B cell (primary cell): Measurements from ENCODE around the gene MAP2K3. TPM values are rescaled to one million over a fixed set of nuclear protein-coding genes. Genes with fewer than 3 reads are reported as not detected.

Experiments used
- ATAC-seq: fragments of 200-7000 bp; cut with Tn5 transposase; one replicate; pipeline ENCODE4 v1.10.0; 2021; ENCODE audit warnings: low read depth, mild to moderate bottlenecking, moderate number of reproducible peaks, moderate library complexity
- CTCF ChIA-PET: fragments of 350-600 bp; sonication (Branson Sonifier 250); formaldehyde crosslinking; loops from one replicate; lab custom pipeline; 2021; ENCODE audit warnings: antibody characterized with exemption, inconsistent platforms; lab: Charles Lee
- POLR2A ChIA-PET: fragments of 350-600 bp; sonication (Branson Sonifier 250); formaldehyde crosslinking; loops from one replicate; lab custom pipeline; 2021; ENCODE audit warnings: antibody characterized with exemption; lab: Charles Lee
- DNase-seq: peaks from one replicate; pipeline ENCODE4 v3.0.0; 2013
- H2AFZ ChIP-seq: 2 replicates; pipeline ENCODE4 v1.6.1; 2012; ENCODE audit warnings: mild to moderate bottlenecking, low read depth, low read length; ENCODE audit not compliant: insufficient read depth, poor library complexity, severe bottlenecking
- H3K27ac ChIP-seq, 2 donors: 1 replicate in 1 of 2; 2 replicates in 1 of 2; pipeline ENCODE4 v1.5.1; 2012 to 2013; ENCODE audit warnings: low read length in 2 of 2, mild to moderate bottlenecking in 2 of 2, moderate library complexity in 1 of 2
- H3K27me3 ChIP-seq, 4 experiments: fragments of 200-600 bp in 1 of 4; sonication (generic) in 1 of 4; replicated peaks in 1 of 4; 1 replicate in 2 of 4; 2 replicates in 2 of 4; pipeline versions ENCODE4 v1.6.1 to v1.7.0; 2013 to 2016; ENCODE audit warnings: low read length in 3 of 4, mild to moderate bottlenecking in 2 of 4, mixed read lengths in 1 of 4, moderate library complexity in 1 of 4; ENCODE audit not compliant: insufficient read depth in 4 of 4, control insufficient read depth in 3 of 4; ENCODE audit errors: control extremely low read depth in 1 of 4
- H3K36me3 ChIP-seq, 2 experiments: replicated peaks in 1 of 2; 1 replicate in 1 of 2; 2 replicates in 1 of 2; pipeline versions ENCODE4 v1.6.1 to v1.7.1; 2013; ENCODE audit warnings: low read length in 1 of 2; ENCODE audit not compliant: insufficient read depth in 2 of 2, control insufficient read depth in 1 of 2; ENCODE audit errors: control extremely low read depth in 1 of 2, extremely low read depth in 1 of 2
- H3K4me1 ChIP-seq, 2 donors: fragments of 200-600 bp in 1 of 2; sonication (generic) in 1 of 2; 1 replicate in 1 of 2; 2 replicates in 1 of 2; pipeline versions ENCODE4 v1.5.1 to v1.6.1; 2013 to 2017; ENCODE audit warnings: low read length in 2 of 2; ENCODE audit not compliant: control insufficient read depth in 2 of 2, insufficient read depth in 2 of 2
- H3K4me2 ChIP-seq: replicated peaks from 2 replicates; pipeline ENCODE3; 2012; ENCODE audit warnings: mild to moderate bottlenecking, low read depth, low read length; ENCODE audit not compliant: poor library complexity, severe bottlenecking
- H3K4me3 ChIP-seq, 5 experiments: fragments of 200-600 bp in 1 of 5; sonication (generic) in 1 of 5; 1 replicate in 3 of 5; 2 replicates in 2 of 5; pipeline versions ENCODE4 v1.5.1 to v1.7.0; 2011 to 2016; ENCODE audit warnings: low read length in 4 of 5, mild to moderate bottlenecking in 4 of 5, low read depth in 2 of 5, control low read depth in 1 of 5, moderate library complexity in 1 of 5; ENCODE audit not compliant: insufficient read depth in 1 of 5; ENCODE audit errors: control extremely low read depth in 1 of 5, extremely low read depth in 1 of 5
- H3K79me2 ChIP-seq: fragments of 200-600 bp; sonication (generic); one replicate; pipeline ENCODE4 v1.6.0; 2016; ENCODE audit warnings: low read length; ENCODE audit not compliant: control insufficient read depth, insufficient read depth
- H3K9ac ChIP-seq: fragments of 200-600 bp; sonication (generic); 2 replicates; pipeline ENCODE4 v1.6.1; 2017; ENCODE audit warnings: mild to moderate bottlenecking, low read length, moderate library complexity
- H3K9me3 ChIP-seq, 3 donors: one replicate each; pipeline versions ENCODE4 v1.6.1 to v1.7.1; 2013; ENCODE audit warnings: low read length in 2 of 3; ENCODE audit not compliant: control insufficient read depth in 2 of 3, insufficient read depth in 1 of 3; ENCODE audit errors: control extremely low read depth in 1 of 3
- H4K20me1 ChIP-seq: 2 replicates; pipeline ENCODE4 v1.6.0; 2012; ENCODE audit warnings: mild to moderate bottlenecking, low read length; ENCODE audit not compliant: insufficient read depth, control insufficient read depth, poor library complexity, severe bottlenecking
- H3K27ac Mint-ChIP-seq: one replicate; pipeline ENCODE4 v1.8.0; 2021; ENCODE audit warnings: mixed read lengths
- H3K27me3 Mint-ChIP-seq: one replicate; pipeline ENCODE4 v1.8.0; 2021; ENCODE audit warnings: mixed read lengths
- H3K4me1 Mint-ChIP-seq: one replicate; pipeline ENCODE4 v1.8.0; 2021; ENCODE audit warnings: mixed read lengths
- H3K4me3 Mint-ChIP-seq: one replicate; pipeline ENCODE4 v1.8.0; 2021; ENCODE audit warnings: mixed read lengths
- H3K9me3 Mint-ChIP-seq: one replicate; pipeline ENCODE4 v1.8.0; 2022; ENCODE audit warnings: mixed read lengths; ENCODE audit not compliant: insufficient read depth
- CTCF ChIP-seq: fragments of 200-600 bp; IDR thresholded peaks from one replicate; pipeline ENCODE4 v1.8.0; 2022; ENCODE audit warnings: antibody characterized with exemption, mild to moderate bottlenecking
- EZH2 ChIP-seq: IDR thresholded peaks from 2 replicates; pipeline ENCODE4 v1.6.1; 2012; ENCODE audit warnings: borderline replicate concordance, low read depth, mild to moderate bottlenecking, moderate library complexity, low read length; ENCODE audit not compliant: insufficient read depth, poor library complexity, severe bottlenecking
- whole genome bisulfite sequencing: methylation state at CpG from one replicate; pipeline ENCODE4 v1.1.5; 2013; ENCODE audit warnings: missing lambda C conversion rate; ENCODE audit not compliant: insufficient coverage; 5-methylcytosine and 5-hydroxymethylcytosine counted together
- intact Hi-C: fragments of 100-400 bp; cut with micrococcal nuclease; formaldehyde crosslinking; loops from one replicate; pipeline ENCODE4 v1.10.0; 2022
- polyA plus RNA-seq: library from polyadenylated mRNA; depleted of rRNA; stranded (reverse); fragments of >200 nt; gene quantifications from 2 replicates; pipeline ENCODE4 v1.2.3, GENCODE V29; 2012
- total RNA-seq, 2 donors: library from RNA; stranded (reverse); fragments of 120-200 nt in 1 of 2; gene quantifications; 1 replicate in 1 of 2; 2 replicates in 1 of 2; pipeline versions ENCODE4 v1.2.3 to v1.2.4, GENCODE V29; 2013 to 2022

The MAP2K3 gene
- total and polyA plus RNA-seq, 2 donors (not counting 1 experiment from before 2014, with no cell fraction given): 61.0 to 118 TPM

GRCh38 chr17:21275579-21276263 is 8.8 kb upstream of the MAP2K3 start:
- TF ChIP-seq CTCF: peak; percentile 34
- no peak for TF ChIP-seq EZH2
- H3K9me3 ChIP-seq: no peaks in the 10 kb centered on the region
- H3K27ac ChIP-seq: peak overlapping the region; percentile 86
- H3K79me2 ChIP-seq: peaks cover 17% of the 10 kb centered on the region
- peak overlapping the region; percentile 98 for H3K4me3 Mint-ChIP-seq
- H3K4me2 ChIP-seq: peak overlapping the region; percentile 99
- H3K4me3 ChIP-seq: peak overlapping the region; percentile 34 to 84 (median 71)
- H3K9ac ChIP-seq: peak overlapping the region; percentile 83
- H3K27ac Mint-ChIP-seq: peak overlapping the region; percentile 86
- H3K9me3 Mint-ChIP-seq: no peaks in the 10 kb centered on the region
- DNase-seq: peak; percentile 93
- no peaks in the 10 kb centered on the region for H4K20me1 ChIP-seq
- ChIA-PET CTCF (interaction anchor here (0.8 to 9.8 kb wide), 14 partner anchors 7 to 237 kb away, joined by 3 to 170 read pairs (median 4); partner anchors contain the start of gene USP22), POLR2A (interaction anchor here (0.5 to 1.9 kb wide), 8 partner anchors 8 to 1695 kb away, joined by 4 to 18 read pairs (median 6); partner anchors contain the start of gene NATD1)
- no peaks in the 10 kb centered on the region for H3K36me3 ChIP-seq
- peaks cover 35 to 41% of the 10 kb centered on the region in 2 donors for H3K4me1 ChIP-seq
- H3K4me1 Mint-ChIP-seq: peaks cover 34% of the 10 kb centered on the region
- no peaks in the 10 kb centered on the region for H3K27me3 ChIP-seq
- no peaks in the 10 kb centered on the region for H3K27me3 Mint-ChIP-seq
- peak; percentile 86 for ATAC-seq
- intact Hi-C loops: loop anchor here (1.0 to 5.0 kb wide), 6 partner anchors 13 to 277 kb away; partner anchors contain the start of genes DHRS7B, NATD1 and TMEM11
- H2AFZ ChIP-seq: peak overlapping the region; percentile 97
- WGBS: 2% methylated on average over 43 of the region's 52 CpGs

GRCh38 chr17:21276264-21276588 is 8.3 kb upstream of the MAP2K3 start:
- CTCF ChIA-PET: interaction anchor here (0.8 to 9.8 kb wide), 12 partner anchors 8 to 236 kb away, joined by 3 to 170 read pairs (median 6); partner anchors contain the start of gene USP22
- 16% methylated on average over 15 of the region's 17 CpGs for WGBS
- POLR2A ChIA-PET: interaction anchor here (0.5 to 1.9 kb wide), 8 partner anchors 8 to 1695 kb away, joined by 3 to 18 read pairs (median 4); partner anchors contain the start of gene NATD1
- H3K4me1 ChIP-seq: peaks cover 40 to 46% of the 10 kb centered on the region in 2 donors
- H3K4me3 ChIP-seq: peak overlapping the region; percentile 39 to 84 (median 71)
- peaks cover 17% of the 10 kb centered on the region for H3K79me2 ChIP-seq
- Mint-ChIP-seq H3K27ac (peak overlapping the region; percentile 86), H3K4me1 (peaks cover 39% of the 10 kb centered on the region), H3K27me3 (no peaks in the 10 kb centered on the region), H3K4me3 (peak overlapping the region; percentile 98), H3K9me3 (no peaks in the 10 kb centered on the region)
- DNase-seq: no peak
- H3K9me3 ChIP-seq: no peaks in the 10 kb centered on the region
- H2AFZ ChIP-seq: peak overlapping the region; percentile 97
- no peak for ATAC-seq
- no peaks in the 10 kb centered on the region for H4K20me1 ChIP-seq
- TF ChIP-seq CTCF (no peak), EZH2 (no peak)
- intact Hi-C loops: loop anchor here (1.0 to 5.0 kb wide), 2 partner anchors 237 to 276 kb away; no protein-coding TSS in a partner anchor
- H3K36me3 ChIP-seq: no peaks in the 10 kb centered on the region
- H3K4me2 ChIP-seq: peak overlapping the region; percentile 99
- no peaks in the 10 kb centered on the region for H3K27me3 ChIP-seq
- H3K27ac ChIP-seq: peak overlapping the region; percentile 86
- H3K9ac ChIP-seq: peak overlapping the region; percentile 83
